Endothelial cell of umbilical vein (primary cell): ENCODE data around the gene CD34. TPM values are rescaled to one million over a fixed set of nuclear protein-coding genes. Genes with fewer than 3 reads are reported as not detected.

Source experiments
- BruUV-seq: library from RNA; stranded (reverse); fragments of 400-500 nt; replicated peaks from 2 replicates; lab custom pipeline; 2021; lab: Mats Ljungman, UMichigan
- CTCF ChIA-PET: fragments of 300-600, 350-600 bp; sonication (Branson Sonifier 250); formaldehyde crosslinking; loops from one replicate; lab custom pipeline; 2021; ENCODE audit warnings: antibody characterized with exemption, inconsistent platforms; lab: Charles Lee
- POLR2A ChIA-PET: fragments of 300-600, 350-600 bp; sonication (Branson Sonifier 250); formaldehyde crosslinking; loops from one replicate; lab custom pipeline; 2021; ENCODE audit warnings: antibody characterized with exemption, inconsistent platforms; lab: Charles Lee
- DNase-seq: peaks from one replicate; pipeline ENCODE4 v3.0.0-alpha.2; 2011; ENCODE audit warnings: low read depth, low spot score
- FAIRE-seq: peaks from 2 replicates; lab custom pipeline; 2011; peaks lifted over from hg19 to GRCh38; lab: Jason Lieb, UNC
- H2AFZ ChIP-seq: 2 replicates; pipeline ENCODE4 v1.6.0; 2012; ENCODE audit warnings: low read depth, low read length, control low read depth, inconsistent platforms
- H3K27ac ChIP-seq: 2 replicates; pipeline ENCODE4 v1.5.1; 2011; ENCODE audit warnings: low read depth, mild to moderate bottlenecking, control low read depth, low read length, moderate library complexity; ENCODE audit not compliant: insufficient read depth
- H3K27me3 ChIP-seq, 2 experiments: 2 replicates each; pipeline versions ENCODE4 v1.6.0 to v1.6.1; 2011; ENCODE audit warnings: low read length in 2 of 2, mixed read lengths in 1 of 2; ENCODE audit not compliant: control insufficient read depth in 2 of 2, insufficient read depth in 2 of 2
- H3K36me3 ChIP-seq, 2 experiments: 2 replicates in 1 of 2; 3 replicates in 1 of 2; pipeline ENCODE4 v1.5.1; 2011; ENCODE audit warnings: low read length in 2 of 2, mild to moderate bottlenecking in 1 of 2, moderate library complexity in 1 of 2; ENCODE audit not compliant: control insufficient read depth in 2 of 2, insufficient read depth in 2 of 2; ENCODE audit errors: extremely low read depth in 1 of 2
- H3K4me1 ChIP-seq: 3 replicates; pipeline ENCODE4 v1.5.1; 2011; ENCODE audit warnings: mild to moderate bottlenecking, low read length; ENCODE audit not compliant: control insufficient read depth, insufficient read depth; ENCODE audit errors: extremely low read depth
- H3K4me2 ChIP-seq: 2 replicates; pipeline ENCODE4 v1.6.1; 2011; ENCODE audit warnings: low read length, control low read depth, mixed read lengths; ENCODE audit not compliant: insufficient read depth
- H3K4me3 ChIP-seq, 3 experiments: fragments of 200-600 bp in 1 of 3; sonication (generic), shearing (Covaris generic) in 1 of 3; replicated peaks in 1 of 3; 2 replicates each; pipeline ENCODE4 v1.5.1; 2011 to 2016; ENCODE audit warnings: control low read depth in 3 of 3, low read length in 3 of 3, mild to moderate bottlenecking in 2 of 3, inconsistent platforms in 1 of 3, low read depth in 1 of 3, moderate library complexity in 1 of 3; ENCODE audit not compliant: insufficient read depth in 1 of 3
- H3K79me2 ChIP-seq: 2 replicates; pipeline ENCODE4 v1.6.0; 2012; ENCODE audit warnings: low read length, inconsistent platforms; ENCODE audit not compliant: control insufficient read depth, insufficient read depth
- H3K9ac ChIP-seq: replicated peaks from 2 replicates; pipeline ENCODE3; 2011; ENCODE audit warnings: low read length, control low read depth; ENCODE audit not compliant: insufficient read depth; ENCODE audit errors: extremely low read depth
- H3K9me1 ChIP-seq: replicated peaks from 3 replicates; pipeline ENCODE4 v1.6.0; 2011; ENCODE audit warnings: mild to moderate bottlenecking, low read length; ENCODE audit not compliant: control insufficient read depth, insufficient read depth; ENCODE audit errors: extremely low read depth
- H3K9me3 ChIP-seq: replicated peaks from 2 replicates; pipeline ENCODE4 v1.5.1; 2012; ENCODE audit warnings: low read length, inconsistent platforms; ENCODE audit not compliant: control insufficient read depth, insufficient read depth
- H4K20me1 ChIP-seq: replicated peaks from 2 replicates; pipeline ENCODE3; 2011; ENCODE audit warnings: mild to moderate bottlenecking, low read length; ENCODE audit not compliant: control insufficient read depth, insufficient read depth; ENCODE audit errors: extremely low read depth
- CTCF ChIP-seq, 2 donors: IDR thresholded peaks; 1 replicate in 1 of 2; 2 replicates in 1 of 2; pipeline ENCODE4 v1.5.1; 2011; ENCODE audit warnings: low read length in 2 of 2, mild to moderate bottlenecking in 2 of 2, moderate library complexity in 2 of 2, control low read depth in 1 of 2, inconsistent platforms in 1 of 2, low read depth in 1 of 2; ENCODE audit not compliant: insufficient read depth in 1 of 2; ENCODE audit errors: extremely low read depth in 1 of 2
- EZH2 ChIP-seq: IDR thresholded peaks from 2 replicates; pipeline ENCODE4 v1.6.1; 2012; ENCODE audit warnings: borderline replicate concordance, low read depth, mild to moderate bottlenecking, moderate library complexity, low read length, inconsistent platforms; ENCODE audit not compliant: severe bottlenecking
- FOS ChIP-seq: IDR thresholded peaks from 2 replicates; pipeline ENCODE4 v1.6.1; 2011; ENCODE audit warnings: mild to moderate bottlenecking, low read length, moderate library complexity, borderline replicate concordance; ENCODE audit not compliant: insufficient read depth
- GATA2 ChIP-seq: IDR thresholded peaks from 2 replicates; pipeline ENCODE4 v1.7.0; 2011; ENCODE audit warnings: low read depth, mild to moderate bottlenecking, moderate library complexity, mixed read lengths, low read length; ENCODE audit not compliant: insufficient read length, insufficient read depth
- JUN ChIP-seq: IDR thresholded peaks from 2 replicates; pipeline ENCODE4 v1.6.1; 2011; ENCODE audit warnings: borderline replicate concordance, low read depth; ENCODE audit not compliant: insufficient read length, insufficient read depth
- MYC ChIP-seq: IDR thresholded peaks from one replicate; pipeline ENCODE4 v1.6.1; 2011; ENCODE audit warnings: mild to moderate bottlenecking, low read depth, low read length
- POLR2A ChIP-seq: IDR thresholded peaks from 2 replicates; pipeline ENCODE4 v1.6.1; 2012; ENCODE audit warnings: low read depth, mild to moderate bottlenecking, control low read depth, low read length
- POLR2AphosphoS5 ChIP-seq: IDR thresholded peaks from 2 replicates; pipeline ENCODE4 v1.6.1; 2012; ENCODE audit warnings: low read depth, mild to moderate bottlenecking, control low read depth, low read length, moderate library complexity; ENCODE audit not compliant: insufficient read depth
- dilution Hi-C: fragments of 300-500 bp; cut with MboI; formaldehyde crosslinking; loops from one replicate; pipeline ENCODE4 v1.15.0; 2019; ENCODE audit warnings: low sequenced_read_pairs; ENCODE audit not compliant: extremely low pct_ligation_motif_present
- intact Hi-C: fragments of 100-400 bp; cut with micrococcal nuclease; formaldehyde crosslinking; loops from one replicate; pipeline ENCODE4 v1.10.0; 2022
- polyA plus RNA-seq, 4 experiments: library from polyadenylated mRNA; depleted of rRNA in 3 of 4; stranded (reverse) in 3 of 4; unstranded in 1 of 4; fragments of >200 nt; gene quantifications; 2 replicates each; pipeline versions ENCODE4 v1.2.1 to v1.2.3, GENCODE V29; 2011 to 2012; ENCODE audit warnings: missing spikeins in 1 of 4
- total RNA-seq: library from RNA; stranded (reverse); gene quantifications from 2 replicates; pipeline ENCODE4 v1.2.3, GENCODE V29; 2021
- TF ChIP-seq, protein P1 (sequence below): IDR thresholded peaks from 2 replicates; pipeline ENCODE4 v1.6.1; 2011; ENCODE audit not compliant: insufficient read depth, insufficient read length

CD34 gene
- total and polyA plus RNA-seq, 2 donors (not counting 3 experiments of a cell fraction or from before 2014, with no cell fraction given): 102 to 174 TPM

DNA sequence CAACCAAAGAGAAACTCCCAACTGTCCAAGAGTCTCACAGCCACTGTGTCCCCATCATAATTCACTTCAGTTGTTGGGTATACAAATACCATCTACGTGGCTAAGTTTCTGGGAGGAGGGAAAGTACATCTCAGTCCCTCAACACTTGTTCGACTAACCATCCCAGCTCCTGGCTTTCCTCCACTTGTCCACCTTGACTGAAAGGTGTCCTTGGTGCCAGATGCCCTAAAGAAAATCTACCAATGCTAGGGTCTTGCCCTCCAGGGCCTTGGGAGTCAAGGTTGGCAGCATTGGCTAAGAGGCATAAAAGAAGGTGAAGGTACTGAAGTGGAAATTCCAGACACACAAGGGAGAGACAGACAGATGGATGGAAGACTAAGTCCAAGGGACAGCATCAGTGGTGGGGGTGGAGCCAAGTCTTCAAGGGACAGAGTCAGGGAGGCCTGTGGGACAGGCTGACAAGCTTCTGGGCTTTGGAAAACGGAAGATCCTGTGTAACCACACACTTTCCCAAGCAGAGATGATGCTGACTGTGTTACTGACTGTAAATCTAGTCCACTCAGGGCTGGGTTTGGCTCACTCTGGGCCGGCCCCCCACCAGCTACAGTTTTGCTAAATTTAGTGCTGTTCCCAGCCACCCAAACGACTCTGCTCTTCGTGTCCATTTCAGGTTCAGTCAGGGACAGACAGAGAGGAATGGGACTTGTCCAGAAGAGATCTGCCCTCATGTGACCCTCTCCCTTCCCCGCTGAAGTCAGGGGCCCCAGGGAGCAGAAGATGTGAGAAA, 60.1 kb downstream of the CD34 start:
- Histone ChIP-seq H3K9ac (no peak overlapping the region), H3K79me2 (peaks cover 55% of the 10 kb centered on the region), H3K27ac (no peak overlapping the region), H3K27me3 (no peaks in the 10 kb centered on the region), H3K4me3 (no peak overlapping the region), H3K4me2 (no peak overlapping the region), H4K20me1 (no peaks in the 10 kb centered on the region), H3K4me1 (peaks cover 49% of the 10 kb centered on the region), H3K9me3 (no peaks in the 10 kb centered on the region), H3K36me3 (peaks cover 2% of the 10 kb centered on the region in 2 experiments), H2AFZ (no peak overlapping the region), H3K9me1 (no peaks in the 10 kb centered on the region)
- CTCF ChIA-PET: interaction anchor here (1.4 to 2.3 kb wide), 2 partner anchors 18 to 112 kb away, joined by 3 to 21 read pairs; no protein-coding TSS in a partner anchor
- POLR2A ChIA-PET: no interaction called here
- intact Hi-C loops (no loop called here), dilution Hi-C loops (no loop called here)
- DNase-seq (no peak), FAIRE-seq (no peak)
- BruUV-seq: no TSS peak
- TF ChIP-seq EZH2 (no peak), MYC (no peak), FOS (no peak), CTCF (IDR thresholded peaks at IDR 0.05; ENCODE audit: extremely low read depth in 1 of 2, insufficient read depth in 1 of 2, low read depth in 1 of 2, low read length in 2 of 2) (no peak), JUN (no peak), POLR2AphosphoS5 (no peak), GATA2 (no peak), POLR2A (no peak)
- TF ChIP-seq, protein P1, sequence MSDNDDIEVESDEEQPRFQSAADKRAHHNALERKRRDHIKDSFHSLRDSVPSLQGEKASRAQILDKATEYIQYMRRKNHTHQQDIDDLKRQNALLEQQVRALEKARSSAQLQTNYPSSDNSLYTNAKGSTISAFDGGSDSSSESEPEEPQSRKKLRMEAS: no peak
